Measurements from ENCODE around the gene COL6A5.

DNA sequence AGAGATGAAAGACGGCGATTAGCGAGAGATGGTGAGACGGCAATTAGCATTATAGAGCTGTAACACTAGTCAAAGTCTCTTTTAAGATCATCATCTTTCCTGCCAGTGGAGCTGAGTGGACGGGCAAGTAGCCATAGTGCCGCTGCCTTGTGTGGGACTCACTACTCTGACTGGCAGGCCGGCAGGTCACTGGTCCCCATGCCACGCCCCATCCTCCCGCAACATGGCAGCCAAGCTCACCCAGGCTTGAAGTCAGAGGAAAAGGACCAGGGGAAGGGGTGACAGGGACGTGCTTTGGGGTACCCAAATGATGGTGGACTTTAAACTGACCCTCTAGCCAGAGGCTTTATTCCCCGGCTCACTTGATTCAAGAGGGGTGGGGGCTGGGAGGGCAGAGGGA lies 44.6 kb upstream of the COL6A5 start:
- TF ChIP-seq, protein P1, sequence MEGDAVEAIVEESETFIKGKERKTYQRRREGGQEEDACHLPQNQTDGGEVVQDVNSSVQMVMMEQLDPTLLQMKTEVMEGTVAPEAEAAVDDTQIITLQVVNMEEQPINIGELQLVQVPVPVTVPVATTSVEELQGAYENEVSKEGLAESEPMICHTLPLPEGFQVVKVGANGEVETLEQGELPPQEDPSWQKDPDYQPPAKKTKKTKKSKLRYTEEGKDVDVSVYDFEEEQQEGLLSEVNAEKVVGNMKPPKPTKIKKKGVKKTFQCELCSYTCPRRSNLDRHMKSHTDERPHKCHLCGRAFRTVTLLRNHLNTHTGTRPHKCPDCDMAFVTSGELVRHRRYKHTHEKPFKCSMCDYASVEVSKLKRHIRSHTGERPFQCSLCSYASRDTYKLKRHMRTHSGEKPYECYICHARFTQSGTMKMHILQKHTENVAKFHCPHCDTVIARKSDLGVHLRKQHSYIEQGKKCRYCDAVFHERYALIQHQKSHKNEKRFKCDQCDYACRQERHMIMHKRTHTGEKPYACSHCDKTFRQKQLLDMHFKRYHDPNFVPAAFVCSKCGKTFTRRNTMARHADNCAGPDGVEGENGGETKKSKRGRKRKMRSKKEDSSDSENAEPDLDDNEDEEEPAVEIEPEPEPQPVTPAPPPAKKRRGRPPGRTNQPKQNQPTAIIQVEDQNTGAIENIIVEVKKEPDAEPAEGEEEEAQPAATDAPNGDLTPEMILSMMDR (IDR thresholded peaks at IDR 0.05): no peak
- no peak for TF ChIP-seq POLR2A (IDR thresholded peaks at IDR 0.05)
